HG02571 (cell line): ENCODE data around the gene CFAP157.
A peak's percentile ranks its signal among the peaks of the same experiment; 100 is the strongest.

Experiments used
- ATAC-seq: cut with Tn5 transposase; IDR thresholded peaks from one replicate; pipeline ENCODE4 v1.9.1; 2021; ENCODE audit warnings: mild to moderate bottlenecking, moderate library complexity; ENCODE audit not compliant: unreplicated experiment

CFAP157 gene

DNA sequence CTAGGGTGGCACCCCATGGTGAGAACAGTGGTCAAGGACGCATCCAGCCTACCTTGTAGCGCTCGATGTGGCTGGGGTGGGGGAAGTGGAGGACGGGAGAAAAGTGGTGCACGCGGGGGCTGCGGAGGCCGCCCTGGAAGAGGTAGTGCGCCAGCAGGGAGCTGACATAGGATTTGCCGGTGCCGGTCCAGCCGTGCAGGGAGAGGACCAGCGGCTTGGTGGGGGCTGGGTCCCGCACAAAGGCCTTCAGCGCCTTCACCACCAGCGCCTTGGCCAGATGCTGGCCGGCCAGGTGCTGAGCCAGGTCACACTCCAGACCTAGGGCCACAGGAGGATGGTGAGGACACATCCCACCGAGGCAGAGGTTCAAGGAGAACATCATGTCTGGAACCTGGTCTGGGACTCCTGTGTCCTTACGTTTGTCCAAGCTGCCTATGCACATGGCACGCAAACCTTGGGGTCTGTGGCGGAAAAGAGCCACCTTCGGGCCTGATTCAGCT is 27.5 kb downstream of the CFAP157 start:
- no peak for ATAC-seq

DNA sequence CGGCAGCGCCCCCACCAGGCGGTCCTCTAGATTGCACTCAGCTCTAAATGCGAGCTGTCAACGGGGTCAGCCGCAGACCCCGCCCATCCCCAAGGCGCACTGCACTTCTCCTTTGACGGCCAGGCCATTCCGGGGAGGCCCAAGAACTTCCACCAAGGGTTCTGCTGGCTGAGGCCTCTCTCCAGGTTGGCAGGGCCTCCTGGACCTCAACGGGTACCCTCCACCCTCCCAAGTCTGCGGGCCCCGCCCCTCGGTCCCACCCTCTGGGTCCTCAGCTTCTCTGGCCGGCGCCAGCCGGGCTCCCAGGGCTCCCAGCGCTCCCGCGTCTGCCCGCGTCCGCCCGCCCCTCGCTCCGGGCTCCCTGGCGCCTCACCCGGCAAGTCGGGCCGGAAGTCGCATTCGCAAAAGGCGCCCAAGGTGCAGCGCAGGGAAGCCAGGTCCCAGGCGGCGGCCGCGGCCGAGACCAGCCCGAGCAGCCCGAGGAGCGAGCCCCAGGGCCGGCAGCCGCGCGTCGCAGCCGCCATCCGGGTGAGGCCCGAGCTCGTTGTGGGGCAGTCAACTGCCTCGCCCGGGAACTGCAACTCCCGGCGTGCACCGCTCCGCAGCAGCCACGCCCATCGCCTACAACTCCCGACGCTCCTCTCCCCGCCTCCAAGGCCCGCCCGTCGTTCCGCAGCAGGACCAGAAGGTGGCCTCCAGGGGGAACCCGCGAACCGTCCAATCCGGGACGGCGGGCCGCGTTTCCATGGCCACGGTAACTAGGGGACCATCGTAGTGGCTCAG is 28.1 kb downstream of the CFAP157 start, which contains the start of gene TOR2A:
TSS of gene TOR2A (minus strand) at position 548 of the 783 bp plus-strand sequence. CDS start at position 524, 24 bp downstream.
- peak; percentile 81 for ATAC-seq

DNA sequence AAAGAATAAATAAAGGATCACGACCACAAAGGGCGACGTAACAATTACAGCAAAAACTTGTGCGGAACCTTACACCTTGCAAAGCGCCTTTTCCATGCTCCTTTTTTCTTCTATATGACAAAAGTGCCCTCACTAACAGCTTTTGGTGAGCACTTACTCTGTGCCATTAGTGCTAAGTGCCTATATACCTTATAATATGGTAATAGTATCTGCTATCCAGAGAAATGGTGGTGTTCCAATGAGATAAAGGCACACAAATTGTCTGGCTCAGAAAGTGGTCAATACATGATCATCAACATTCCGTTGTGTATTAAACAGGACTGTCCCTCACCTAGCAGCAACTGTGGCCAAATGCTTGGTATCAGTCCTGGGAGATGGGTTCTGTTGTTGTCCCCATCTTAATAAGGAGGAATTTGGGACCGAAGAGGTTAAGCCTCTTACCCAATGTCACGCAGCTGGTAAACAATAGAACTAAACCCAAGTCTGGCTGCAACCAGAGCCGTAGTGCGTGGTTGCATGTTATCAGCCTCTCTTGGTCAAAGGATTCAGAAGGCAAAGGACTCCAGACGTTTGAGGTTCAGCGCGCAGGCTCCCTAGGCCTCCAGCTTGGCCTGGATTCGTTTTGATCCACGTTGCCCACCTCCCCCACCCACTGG is 28.9 kb downstream of the CFAP157 start:
- no peak for ATAC-seq

GRCh38 chr9:127738666-127739065 is 31.9 kb downstream of the CFAP157 start:
- no peak for ATAC-seq

DNA sequence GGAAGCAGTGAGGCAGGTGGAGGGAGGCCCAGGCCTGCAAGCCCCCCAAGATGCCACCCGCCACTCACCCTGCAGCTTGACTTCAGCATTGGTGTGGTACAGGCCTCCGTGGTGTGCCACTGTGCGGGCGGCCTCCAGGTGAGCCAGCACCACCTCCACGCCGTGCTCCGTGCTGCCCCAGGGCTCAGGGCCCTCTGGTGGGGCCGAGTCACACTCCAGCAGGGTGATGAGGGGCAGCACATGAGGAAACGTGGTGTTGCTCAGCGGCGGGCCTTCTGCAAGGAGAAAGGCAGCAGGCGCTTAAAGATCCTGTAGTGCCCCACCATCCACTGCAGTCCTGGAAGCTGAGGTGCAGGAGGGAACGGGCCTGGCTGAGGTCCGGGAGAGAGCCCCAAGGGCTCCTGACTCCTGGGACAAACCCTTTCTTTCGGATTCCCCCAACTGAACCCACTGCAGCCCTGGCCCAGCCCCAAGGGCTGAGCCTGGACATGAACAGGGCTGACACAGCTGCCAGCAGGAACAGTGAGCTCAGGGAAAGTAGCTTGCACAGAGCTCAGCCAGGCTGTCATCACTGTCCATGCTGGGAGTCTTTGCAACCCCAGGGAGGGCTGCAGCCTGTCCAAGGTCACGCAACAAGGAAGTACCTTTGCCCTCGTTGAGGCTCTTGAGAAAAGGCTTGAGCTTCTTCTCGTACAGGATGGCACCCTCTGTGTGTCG is 33.0 kb downstream of the CFAP157 start:
- ATAC-seq = no peak

DNA sequence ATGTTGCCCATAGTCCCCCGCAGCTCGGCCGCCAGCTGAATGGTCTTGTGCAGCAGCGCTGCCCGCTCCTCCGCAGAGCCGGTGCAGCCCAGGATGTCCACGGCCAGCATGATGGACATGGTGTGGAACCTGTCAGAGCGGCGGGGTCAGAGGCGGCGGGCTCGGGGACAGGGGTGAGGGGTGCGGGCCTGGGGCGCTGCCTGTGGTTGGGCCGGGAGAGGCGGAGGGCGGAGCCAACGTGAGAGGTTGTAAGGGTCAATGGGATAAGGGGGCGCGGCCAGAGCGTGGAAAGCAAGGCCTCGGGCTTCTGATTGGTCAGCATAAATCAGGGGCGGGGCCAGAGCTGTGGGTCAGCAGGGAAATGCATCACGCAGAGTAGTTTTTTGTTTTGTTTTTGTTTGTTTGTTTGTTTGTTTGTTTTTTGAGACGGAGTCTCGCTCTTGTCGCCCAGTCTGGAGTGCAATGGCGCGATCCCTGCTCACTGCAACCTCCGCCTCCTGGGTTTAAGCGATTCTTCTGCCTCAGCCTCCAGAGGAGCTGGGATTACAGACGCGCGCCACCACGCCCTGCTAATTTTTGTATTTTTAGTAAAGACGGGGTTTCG is 35.1 kb downstream of the CFAP157 start:
- no peak for ATAC-seq

DNA sequence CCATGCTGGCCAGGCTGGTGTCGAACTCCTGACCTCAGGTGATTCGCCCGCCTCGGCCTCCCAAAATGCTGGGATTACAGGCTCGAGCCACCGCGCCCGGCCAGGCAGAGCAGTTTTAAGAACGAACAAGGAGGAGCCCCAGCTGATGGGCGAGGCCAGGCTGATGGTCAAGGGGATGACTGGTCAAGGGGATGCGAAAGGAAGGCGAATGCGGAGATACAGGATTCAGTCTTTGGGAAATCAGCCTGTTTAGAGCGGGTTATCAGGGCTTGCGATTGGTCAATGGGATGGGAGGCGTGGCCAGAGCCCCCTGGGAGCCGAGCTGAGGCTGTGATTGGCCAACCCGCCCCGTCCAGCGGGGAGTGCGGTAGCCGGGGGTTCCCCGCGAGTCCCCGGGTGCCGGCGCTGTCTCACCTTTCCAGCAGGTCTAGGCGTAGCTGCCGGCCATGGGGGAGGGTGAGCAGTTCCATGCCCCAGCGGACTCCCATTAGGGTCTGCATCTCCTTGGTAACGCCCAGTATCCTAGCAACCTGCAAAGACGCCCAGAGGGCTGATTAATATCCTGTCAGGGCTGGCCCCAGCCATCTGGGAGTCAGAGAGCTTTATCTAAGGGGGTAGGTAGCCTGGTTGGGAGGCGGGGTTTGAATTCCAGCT is 35.8 kb downstream of the CFAP157 start:
- ATAC-seq = no peak

DNA sequence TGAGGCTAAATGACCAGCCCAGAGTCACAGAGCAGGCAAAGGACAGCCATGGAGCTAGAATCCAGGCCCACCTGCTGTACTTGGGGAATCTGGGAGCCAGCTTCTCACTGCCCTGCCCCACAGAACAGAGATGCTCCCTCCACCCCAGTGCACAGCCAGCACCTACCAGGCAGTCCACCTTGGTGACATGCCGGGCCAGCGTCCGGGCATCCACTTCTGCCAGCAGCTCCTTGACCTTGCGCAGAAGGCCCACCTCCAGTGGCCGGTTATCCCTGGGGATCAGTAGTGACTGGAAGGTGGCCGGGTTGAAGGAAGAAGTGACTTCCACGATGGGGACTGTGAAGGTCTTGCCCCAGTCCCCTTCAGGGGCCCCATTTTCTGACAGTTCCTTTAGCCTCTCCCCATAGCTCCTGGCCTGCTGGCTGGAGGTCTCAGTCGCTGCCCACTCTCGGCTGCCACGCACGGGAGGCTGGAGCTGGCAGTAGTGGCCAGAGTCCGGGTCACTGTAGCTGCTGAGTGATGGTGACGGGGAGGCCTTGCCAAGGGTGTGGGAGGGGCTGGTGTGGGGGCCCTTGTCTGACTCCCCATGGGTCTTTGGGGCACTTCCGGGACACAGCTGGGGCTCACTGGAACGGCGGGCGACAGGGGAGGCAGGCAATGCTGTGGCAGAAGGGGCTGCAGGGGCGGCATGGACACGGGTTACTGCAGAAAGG is 37.8 kb downstream of the CFAP157 start:
- ATAC-seq = no peak

GRCh38 chr9:127746959-127747569 is 40.3 kb downstream of the CFAP157 start:
- no peak for ATAC-seq

DNA sequence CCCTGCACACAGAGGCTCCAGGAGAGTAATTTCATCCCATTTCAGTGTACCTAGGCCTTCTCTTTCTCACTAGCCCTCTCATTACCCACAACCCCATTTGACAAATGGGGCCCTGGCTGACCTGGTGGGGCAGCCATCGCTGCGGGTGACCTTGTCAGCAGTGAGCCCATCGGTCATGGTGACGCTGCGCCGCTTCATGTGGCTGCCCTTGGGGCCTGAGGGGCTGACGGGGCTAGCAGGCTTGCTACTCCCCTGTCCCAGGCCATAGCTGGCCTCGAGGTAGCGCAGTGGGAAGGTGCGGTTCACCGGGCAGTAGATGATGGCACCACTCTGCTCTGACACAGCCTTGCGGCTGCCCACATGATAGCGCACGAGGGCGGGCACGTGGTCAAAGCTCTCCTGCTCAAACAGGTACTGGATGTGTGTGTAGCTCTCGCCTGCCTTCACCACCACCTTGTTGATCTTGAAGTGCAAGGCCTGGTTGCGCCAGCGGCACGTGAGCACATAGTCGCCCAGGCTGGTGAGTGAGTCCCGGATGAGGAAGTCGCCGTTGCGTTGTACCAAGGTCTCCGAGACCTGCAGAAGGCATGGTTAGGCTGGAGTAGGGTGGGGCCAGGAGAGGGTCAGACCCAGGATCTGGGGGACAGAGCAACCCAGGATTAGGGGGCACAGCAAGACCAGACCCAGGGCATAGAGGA is 42.5 kb downstream of the CFAP157 start:
- ATAC-seq = no peak

DNA sequence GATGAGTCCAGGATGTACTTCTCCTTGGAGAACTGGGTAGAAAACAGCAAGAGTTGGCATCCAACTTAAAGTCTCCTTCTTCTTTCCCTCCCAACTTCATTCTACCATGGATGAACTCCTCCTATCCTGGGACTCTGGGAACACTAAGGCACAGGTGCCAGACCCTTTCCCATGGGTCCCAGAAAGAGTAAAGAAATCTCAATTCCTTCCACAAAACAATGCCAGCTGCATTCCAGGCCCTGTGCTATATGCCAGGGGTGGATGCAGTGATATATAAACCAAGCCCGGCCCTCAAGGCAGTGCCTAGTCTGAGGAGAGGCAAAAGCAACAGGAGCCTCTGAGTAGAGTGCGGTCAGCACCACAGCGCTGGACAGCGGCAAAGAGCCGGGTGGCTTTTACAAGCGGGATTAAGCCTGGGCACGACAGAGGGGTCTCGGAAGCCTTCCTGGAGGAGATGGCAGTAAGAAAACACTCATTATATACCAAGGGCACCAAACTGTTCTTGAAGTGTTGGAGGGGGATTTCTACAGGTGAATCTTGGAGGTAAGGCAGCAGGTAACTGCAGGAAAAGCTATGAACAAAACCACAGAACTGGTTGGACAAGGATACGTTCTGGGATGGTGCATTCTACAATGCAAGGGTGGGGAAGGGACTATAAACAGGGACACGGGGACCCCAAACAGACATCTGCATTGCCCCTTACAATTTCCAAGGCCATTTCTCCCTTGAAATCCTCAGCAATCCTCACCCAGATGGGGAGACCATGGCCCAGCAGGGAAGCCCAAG is 44.7 kb downstream of the CFAP157 start:
- ATAC-seq = no peak

- ATAC-seq = no peak
These were observed 46.4 kb downstream of the CFAP157 start for GRCh38 chr9:127753148-127753547.

GRCh38 chr9:127753622-127754021 is 46.8 kb downstream of the CFAP157 start:
- ATAC-seq = no peak

- no peak for ATAC-seq
These were observed 47.6 kb downstream of the CFAP157 start for GRCh38 chr9:127754099-127755060.

GRCh38 chr9:127755061-127756060 is 48.6 kb downstream of the CFAP157 start:
- ATAC-seq = no peak

GRCh38 chr9:127756233-127756632 is 49.4 kb downstream of the CFAP157 start:
- no peak for ATAC-seq
